Neural cell (in vitro differentiated cells): ENCODE measurements around the gene TPSG1. TPM values are rescaled to one million over a fixed set of nuclear protein-coding genes. Genes with fewer than 3 reads are reported as not detected.

ENCODE experiments used
- H2AFZ ChIP-seq: fragments of 200-600, 300-800 bp; sonication (generic), shearing (Covaris generic); 2 replicates; pipeline ENCODE4 v1.6.0; 2014; ENCODE audit warnings: low read depth, mild to moderate bottlenecking, antibody characterized with exemption, low read length, moderate library complexity
- H3F3A ChIP-seq: fragments of 200-600 bp; shearing (Covaris generic); 2 replicates; pipeline ENCODE4 v1.6.1; 2016; ENCODE audit warnings: mild to moderate bottlenecking, moderate library complexity, mixed read lengths, antibody characterized with exemption, low read length; ENCODE audit not compliant: insufficient read depth, poor library complexity, severe bottlenecking
- H3K27ac ChIP-seq: fragments of 200-600, 300-800 bp; sonication (generic), shearing (Covaris generic); 2 replicates; pipeline ENCODE4 v1.5.1; 2014; ENCODE audit warnings: mild to moderate bottlenecking, low read length, moderate library complexity
- H3K27me3 ChIP-seq: fragments of 300-800, 200-600 bp; sonication (generic), shearing (Covaris generic); 2 replicates; pipeline ENCODE4 v1.6.0; 2014; ENCODE audit warnings: mild to moderate bottlenecking, low read depth, low read length, moderate library complexity; ENCODE audit not compliant: insufficient read depth
- H3K36me3 ChIP-seq: fragments of 300-800, 200-600 bp; sonication (generic), shearing (Covaris generic); 2 replicates; pipeline ENCODE4 v1.5.1; 2014; ENCODE audit warnings: mild to moderate bottlenecking, antibody characterized with exemption, low read length, moderate library complexity; ENCODE audit not compliant: insufficient read depth
- H3K4me2 ChIP-seq: fragments of 300-800, 200-600 bp; sonication (generic), shearing (Covaris generic); 2 replicates; pipeline ENCODE4 v1.6.0; 2014; ENCODE audit warnings: mild to moderate bottlenecking, low read length
- H3K4me3 ChIP-seq: fragments of 300-800, 200-600 bp; sonication (generic), shearing (Covaris generic); 2 replicates; pipeline ENCODE4 v1.5.1; 2014; ENCODE audit warnings: mild to moderate bottlenecking, low read length, moderate library complexity
- H3K79me2 ChIP-seq: fragments of 200-600 bp; shearing (Covaris generic); replicated peaks from 2 replicates; pipeline ENCODE4 v1.6.0; 2014; ENCODE audit warnings: mild to moderate bottlenecking, low read length, moderate library complexity; ENCODE audit not compliant: insufficient read depth
- H3K9ac ChIP-seq: fragments of 300-800, 200-600 bp; sonication (generic), shearing (Covaris generic); 2 replicates; pipeline ENCODE4 v1.6.1; 2016; ENCODE audit warnings: mild to moderate bottlenecking, low read length, mixed read lengths
- H3K9me2 ChIP-seq: fragments of 200-600 bp; shearing (Covaris generic); 2 replicates; pipeline ENCODE4 v1.6.1; 2016; ENCODE audit warnings: mild to moderate bottlenecking, low read length, mixed read lengths; ENCODE audit not compliant: insufficient read depth
- H3K9me3 ChIP-seq: fragments of 200-600, 300-800 bp; sonication (generic), shearing (Covaris generic); 2 replicates; pipeline ENCODE4 v1.6.1; 2016; ENCODE audit warnings: mild to moderate bottlenecking, mixed run types, low read length, moderate library complexity, mixed read lengths
- H4K20me1 ChIP-seq: fragments of 200-600 bp; shearing (Covaris generic); 2 replicates; pipeline ENCODE4 v1.6.1; 2016; ENCODE audit warnings: mild to moderate bottlenecking, mixed run types; ENCODE audit not compliant: insufficient read depth
- EP300 ChIP-seq: fragments of 450-650 bp; conservative IDR thresholded peaks from 2 replicates; pipeline ENCODE4 v1.6.1; 2014; ENCODE audit warnings: antibody characterized with exemption, mild to moderate bottlenecking, moderate library complexity; ENCODE audit not compliant: poor library complexity, severe bottlenecking
- EZH2 ChIP-seq: fragments of 200-600, 300-800 bp; shearing (Covaris generic), sonication (generic); IDR thresholded peaks from 2 replicates; pipeline ENCODE4 v1.6.1; 2014; ENCODE audit warnings: antibody characterized with exemption, low read length, borderline replicate concordance, mild to moderate bottlenecking; ENCODE audit not compliant: insufficient read depth, poor library complexity, severe bottlenecking
- POLR2AphosphoS5 ChIP-seq: IDR thresholded peaks from 2 replicates; pipeline ENCODE4 v1.6.1; 2012
- SMC3 ChIP-seq: fragments of 450-650 bp; conservative IDR thresholded peaks from 2 replicates; pipeline ENCODE4 v1.6.1; 2014; ENCODE audit warnings: antibody characterized with exemption, mild to moderate bottlenecking, moderate library complexity; ENCODE audit not compliant: poor library complexity
- TAF1 ChIP-seq: IDR thresholded peaks from 2 replicates; pipeline ENCODE4 v1.6.1; 2012; ENCODE audit warnings: low read depth
- polyA plus RNA-seq: library from polyadenylated mRNA; depleted of rRNA; stranded (reverse); fragments of >200 nt; gene quantifications from 2 replicates; pipeline ENCODE4 v1.2.3, GENCODE V29; 2014
- TF ChIP-seq, protein P1 (sequence below): IDR thresholded peaks from 2 replicates; pipeline ENCODE4 v1.6.1; 2012; ENCODE audit warnings: borderline replicate concordance
- TF ChIP-seq, protein P2 (sequence below): fragments of 450-650 bp; IDR thresholded peaks from 2 replicates; pipeline ENCODE4 v1.5.1; 2014; ENCODE audit warnings: antibody characterized with exemption, mild to moderate bottlenecking, moderate library complexity; ENCODE audit not compliant: poor library complexity, severe bottlenecking

TPSG1 gene
- polyA plus RNA-seq, 1 donor from 2014 or later = not detected

DNA sequence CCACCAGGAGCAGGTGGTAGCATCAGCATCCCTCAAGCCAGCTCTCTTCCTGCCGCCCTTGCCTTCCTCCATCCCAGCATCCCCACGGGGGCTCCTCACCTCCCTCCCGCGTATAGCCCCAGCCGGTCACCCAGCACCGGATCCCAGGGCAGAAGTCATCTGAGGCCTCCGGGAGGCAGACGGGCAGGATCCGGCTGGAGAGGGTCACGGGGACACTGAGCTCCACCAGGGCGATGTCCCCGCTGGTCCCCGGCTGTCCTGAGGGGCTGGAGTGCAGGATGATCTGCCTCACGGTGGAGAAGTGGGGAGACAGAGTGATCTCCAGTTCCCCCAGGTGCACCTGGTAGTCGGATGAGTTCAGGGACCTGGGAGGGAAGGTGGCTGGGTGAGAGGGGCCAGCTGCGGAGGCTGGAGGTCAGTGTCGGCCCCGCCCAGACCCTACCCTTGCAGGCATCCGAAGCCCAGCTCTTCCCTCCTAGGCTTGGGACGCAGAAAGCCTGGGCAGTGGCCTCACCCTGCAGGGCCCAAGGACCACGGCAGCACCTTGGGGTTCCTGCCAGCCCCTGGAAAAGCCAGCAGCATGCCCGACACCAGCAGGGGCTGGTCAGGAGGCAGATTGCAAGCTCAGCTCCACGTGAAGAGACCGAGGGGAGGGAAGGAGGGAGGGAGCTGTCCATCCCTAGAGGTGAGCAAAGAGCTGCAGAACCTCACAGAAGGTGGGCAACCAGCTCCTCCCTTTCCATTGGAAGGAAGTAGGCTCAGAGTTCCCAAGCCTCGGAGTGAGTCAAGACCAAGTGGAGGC lies 2.3 kb downstream of the TPSG1 start:
- Histone ChIP-seq H3K27ac (no peak overlapping the region), H4K20me1 (no peaks in the 10 kb centered on the region), H3K9me3 (no peaks in the 10 kb centered on the region), H3K9ac (no peak overlapping the region), H3K4me3 (no peak overlapping the region), H3K27me3 (no peaks in the 10 kb centered on the region), H3K79me2 (no peaks in the 10 kb centered on the region), H3K9me2 (no peaks in the 10 kb centered on the region), H3K36me3 (no peaks in the 10 kb centered on the region), H2AFZ (no peak overlapping the region), H3F3A (no peaks in the 10 kb centered on the region), H3K4me2 (no peak overlapping the region)
- TF ChIP-seq, protein P1, sequence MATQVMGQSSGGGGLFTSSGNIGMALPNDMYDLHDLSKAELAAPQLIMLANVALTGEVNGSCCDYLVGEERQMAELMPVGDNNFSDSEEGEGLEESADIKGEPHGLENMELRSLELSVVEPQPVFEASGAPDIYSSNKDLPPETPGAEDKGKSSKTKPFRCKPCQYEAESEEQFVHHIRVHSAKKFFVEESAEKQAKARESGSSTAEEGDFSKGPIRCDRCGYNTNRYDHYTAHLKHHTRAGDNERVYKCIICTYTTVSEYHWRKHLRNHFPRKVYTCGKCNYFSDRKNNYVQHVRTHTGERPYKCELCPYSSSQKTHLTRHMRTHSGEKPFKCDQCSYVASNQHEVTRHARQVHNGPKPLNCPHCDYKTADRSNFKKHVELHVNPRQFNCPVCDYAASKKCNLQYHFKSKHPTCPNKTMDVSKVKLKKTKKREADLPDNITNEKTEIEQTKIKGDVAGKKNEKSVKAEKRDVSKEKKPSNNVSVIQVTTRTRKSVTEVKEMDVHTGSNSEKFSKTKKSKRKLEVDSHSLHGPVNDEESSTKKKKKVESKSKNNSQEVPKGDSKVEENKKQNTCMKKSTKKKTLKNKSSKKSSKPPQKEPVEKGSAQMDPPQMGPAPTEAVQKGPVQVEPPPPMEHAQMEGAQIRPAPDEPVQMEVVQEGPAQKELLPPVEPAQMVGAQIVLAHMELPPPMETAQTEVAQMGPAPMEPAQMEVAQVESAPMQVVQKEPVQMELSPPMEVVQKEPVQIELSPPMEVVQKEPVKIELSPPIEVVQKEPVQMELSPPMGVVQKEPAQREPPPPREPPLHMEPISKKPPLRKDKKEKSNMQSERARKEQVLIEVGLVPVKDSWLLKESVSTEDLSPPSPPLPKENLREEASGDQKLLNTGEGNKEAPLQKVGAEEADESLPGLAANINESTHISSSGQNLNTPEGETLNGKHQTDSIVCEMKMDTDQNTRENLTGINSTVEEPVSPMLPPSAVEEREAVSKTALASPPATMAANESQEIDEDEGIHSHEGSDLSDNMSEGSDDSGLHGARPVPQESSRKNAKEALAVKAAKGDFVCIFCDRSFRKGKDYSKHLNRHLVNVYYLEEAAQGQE = no peak
- TF ChIP-seq POLR2AphosphoS5 (no peak), TAF1 (no peak), EZH2 (no peak)

DNA sequence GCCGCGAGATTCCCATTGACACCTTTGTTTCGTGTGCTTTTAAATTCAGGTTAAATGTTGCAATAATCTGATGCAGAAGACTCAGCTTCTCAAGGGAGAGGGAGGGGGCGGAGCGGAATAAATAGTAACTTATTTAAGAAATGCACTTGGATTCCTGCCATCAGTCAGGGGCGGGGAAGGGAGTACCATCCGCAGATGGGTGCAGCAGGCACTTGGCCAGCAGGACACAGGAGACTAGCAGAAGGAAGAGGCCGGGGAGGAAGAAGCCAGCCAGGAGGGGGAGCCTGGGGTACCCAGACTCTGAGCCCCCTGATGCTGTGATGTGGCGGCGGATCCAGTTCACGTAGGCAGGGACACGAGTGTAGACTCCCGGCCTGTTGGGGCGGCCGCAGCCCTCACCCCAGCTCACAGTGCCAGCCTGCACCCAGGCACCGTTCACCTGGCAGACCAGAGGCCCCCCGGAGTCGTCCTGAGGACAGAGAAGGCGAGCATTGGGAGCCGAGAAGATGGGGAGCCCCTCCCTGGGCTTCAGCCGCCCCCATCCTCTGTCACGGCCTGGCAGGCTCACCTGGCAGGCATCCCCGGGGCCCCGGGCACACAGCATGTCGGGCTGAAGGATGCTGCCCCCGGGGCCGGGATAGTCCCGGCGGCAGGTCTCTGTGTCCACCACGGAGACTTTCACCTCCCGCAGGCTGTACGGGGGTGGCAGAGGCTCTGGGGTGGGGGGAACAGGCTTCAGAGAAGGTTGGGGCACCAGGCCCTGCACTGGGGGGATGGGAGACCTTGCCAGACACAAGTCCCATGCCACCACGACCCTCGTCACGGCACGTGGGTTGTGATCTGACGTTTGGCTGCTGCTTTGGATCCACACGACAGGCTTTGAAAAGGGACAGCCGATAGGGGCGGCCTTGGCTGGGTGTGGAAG lies 3.2 kb downstream of the TPSG1 start:
- Histone ChIP-seq H3K4me2 (no peak overlapping the region), H3K36me3 (no peaks in the 10 kb centered on the region), H3K79me2 (no peaks in the 10 kb centered on the region), H3K27ac (no peak overlapping the region), H3K27me3 (no peaks in the 10 kb centered on the region), H3K9ac (no peak overlapping the region), H3K4me3 (no peak overlapping the region), H2AFZ (no peak overlapping the region), H3F3A (no peaks in the 10 kb centered on the region), H3K9me2 (no peaks in the 10 kb centered on the region), H4K20me1 (no peaks in the 10 kb centered on the region), H3K9me3 (no peaks in the 10 kb centered on the region)
- TF ChIP-seq EZH2 (no peak), SMC3 (no peak), EP300 (no peak), POLR2AphosphoS5 (no peak)
- TF ChIP-seq, protein P2, sequence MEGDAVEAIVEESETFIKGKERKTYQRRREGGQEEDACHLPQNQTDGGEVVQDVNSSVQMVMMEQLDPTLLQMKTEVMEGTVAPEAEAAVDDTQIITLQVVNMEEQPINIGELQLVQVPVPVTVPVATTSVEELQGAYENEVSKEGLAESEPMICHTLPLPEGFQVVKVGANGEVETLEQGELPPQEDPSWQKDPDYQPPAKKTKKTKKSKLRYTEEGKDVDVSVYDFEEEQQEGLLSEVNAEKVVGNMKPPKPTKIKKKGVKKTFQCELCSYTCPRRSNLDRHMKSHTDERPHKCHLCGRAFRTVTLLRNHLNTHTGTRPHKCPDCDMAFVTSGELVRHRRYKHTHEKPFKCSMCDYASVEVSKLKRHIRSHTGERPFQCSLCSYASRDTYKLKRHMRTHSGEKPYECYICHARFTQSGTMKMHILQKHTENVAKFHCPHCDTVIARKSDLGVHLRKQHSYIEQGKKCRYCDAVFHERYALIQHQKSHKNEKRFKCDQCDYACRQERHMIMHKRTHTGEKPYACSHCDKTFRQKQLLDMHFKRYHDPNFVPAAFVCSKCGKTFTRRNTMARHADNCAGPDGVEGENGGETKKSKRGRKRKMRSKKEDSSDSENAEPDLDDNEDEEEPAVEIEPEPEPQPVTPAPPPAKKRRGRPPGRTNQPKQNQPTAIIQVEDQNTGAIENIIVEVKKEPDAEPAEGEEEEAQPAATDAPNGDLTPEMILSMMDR = no peak
- TF ChIP-seq, protein P1 = no peak
